RWPE1 (cell line): ENCODE measurements around the gene TMEM170B.
A peak's percentile ranks its signal among the peaks of the same experiment; 100 is the strongest.

Source experiments
- CTCF ChIA-PET: fragments of 350-600 bp; sonication (Branson Sonifier 250); formaldehyde crosslinking; extraction: SDS; loops from one replicate; lab custom pipeline; 2021; lab: Yijun Ruan, JAX
- POLR2A ChIA-PET: fragments of 400-600 bp; formaldehyde crosslinking; extraction: SDS; loops from one replicate; lab custom pipeline; 2020; ENCODE audit warnings: antibody characterized with exemption; ENCODE audit not compliant: low non-redundant PET; lab: Yijun Ruan, JAX
- DNase-seq: peaks from one replicate; pipeline ENCODE4 v3.0.0; 2012; ENCODE audit warnings: low spot score
- H3K27ac ChIP-seq: fragments of 450-650 bp; 2 replicates; pipeline ENCODE4 v1.5.1; 2017
- TF ChIP-seq, protein P1 (sequence below): fragments of 450-650 bp; conservative IDR thresholded peaks from 2 replicates; pipeline ENCODE4 v1.5.1; 2017; ENCODE audit warnings: low read depth, mild to moderate bottlenecking

Gene TMEM170B

DNA sequence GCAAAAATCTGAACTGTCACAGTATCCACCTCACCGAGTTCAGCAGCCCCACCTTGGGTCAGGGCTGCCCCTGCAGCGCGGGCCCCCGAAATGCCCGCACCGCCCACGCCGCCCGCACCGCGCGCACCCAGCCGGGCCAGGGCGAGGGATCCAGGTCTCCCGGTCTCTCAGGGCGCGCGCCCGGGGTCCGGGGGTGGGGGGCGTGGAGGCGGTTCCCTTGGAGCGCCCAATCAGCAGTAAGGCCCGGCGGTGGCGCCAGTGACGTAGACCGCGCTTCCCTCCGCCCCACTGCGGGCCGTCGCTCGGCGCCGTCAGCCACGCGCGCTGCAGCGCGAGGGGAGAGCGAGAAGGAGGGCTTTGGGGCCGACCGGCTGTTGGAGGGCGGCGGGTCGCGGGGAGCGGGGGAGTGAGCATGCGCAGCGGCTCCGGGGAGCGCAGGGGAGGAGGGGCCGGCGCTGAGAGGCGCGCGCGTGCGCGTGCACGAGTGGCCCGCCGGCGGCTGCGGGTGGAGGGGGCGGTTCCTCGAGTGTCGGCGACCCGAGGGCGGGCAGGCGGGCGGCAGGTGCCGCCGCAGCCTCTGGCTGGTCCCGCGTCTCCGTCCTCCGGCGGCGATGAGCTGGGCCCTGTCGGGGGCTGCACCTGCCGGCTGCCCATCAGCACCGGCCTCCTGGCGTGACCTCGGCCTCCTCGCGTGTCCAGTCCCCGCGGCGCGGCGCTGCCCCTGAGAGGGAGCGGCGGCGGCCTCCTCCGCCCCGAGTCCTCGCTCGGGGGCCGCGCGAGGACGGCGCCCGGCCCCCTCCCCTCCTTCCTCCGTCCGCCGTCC lies at the start of gene TMEM170B:
Gene TMEM170B, plus strand, starts transcription at position 521 of the 823 bp plus-strand sequence. CDS start 529 bp downstream, outside the sequence.
- TF ChIP-seq, protein P1, sequence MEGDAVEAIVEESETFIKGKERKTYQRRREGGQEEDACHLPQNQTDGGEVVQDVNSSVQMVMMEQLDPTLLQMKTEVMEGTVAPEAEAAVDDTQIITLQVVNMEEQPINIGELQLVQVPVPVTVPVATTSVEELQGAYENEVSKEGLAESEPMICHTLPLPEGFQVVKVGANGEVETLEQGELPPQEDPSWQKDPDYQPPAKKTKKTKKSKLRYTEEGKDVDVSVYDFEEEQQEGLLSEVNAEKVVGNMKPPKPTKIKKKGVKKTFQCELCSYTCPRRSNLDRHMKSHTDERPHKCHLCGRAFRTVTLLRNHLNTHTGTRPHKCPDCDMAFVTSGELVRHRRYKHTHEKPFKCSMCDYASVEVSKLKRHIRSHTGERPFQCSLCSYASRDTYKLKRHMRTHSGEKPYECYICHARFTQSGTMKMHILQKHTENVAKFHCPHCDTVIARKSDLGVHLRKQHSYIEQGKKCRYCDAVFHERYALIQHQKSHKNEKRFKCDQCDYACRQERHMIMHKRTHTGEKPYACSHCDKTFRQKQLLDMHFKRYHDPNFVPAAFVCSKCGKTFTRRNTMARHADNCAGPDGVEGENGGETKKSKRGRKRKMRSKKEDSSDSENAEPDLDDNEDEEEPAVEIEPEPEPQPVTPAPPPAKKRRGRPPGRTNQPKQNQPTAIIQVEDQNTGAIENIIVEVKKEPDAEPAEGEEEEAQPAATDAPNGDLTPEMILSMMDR = no peak
- H3K27ac ChIP-seq = no peak within 1 kb of the TSS
- CTCF ChIA-PET = interaction anchor here (0.6 kb wide), 1 partner anchor 25 kb away, joined by 3 read pairs; no protein-coding TSS in a partner anchor
- DNase-seq = peak; percentile 74
- POLR2A ChIA-PET = no interaction called here

DNA sequence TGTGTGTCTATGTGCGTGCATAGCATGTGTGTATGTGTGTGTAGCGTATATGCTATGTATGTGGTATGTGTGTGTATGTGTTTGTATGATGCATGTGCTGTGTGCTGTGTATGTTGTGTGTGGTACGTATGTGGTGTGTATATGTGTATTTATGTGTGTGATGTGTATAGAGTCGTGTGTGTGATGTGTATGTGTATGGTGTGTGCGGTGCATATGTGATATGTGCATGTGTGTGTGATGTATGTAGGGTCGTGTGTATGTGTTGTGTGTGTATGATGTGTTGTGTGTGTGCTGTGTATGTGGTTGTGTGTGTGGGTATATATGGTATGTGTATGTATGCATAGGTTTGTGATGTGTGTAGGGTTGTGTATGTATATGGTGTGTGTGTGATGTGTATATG lies 46.6 kb upstream of the TMEM170B start:
- H3K27ac ChIP-seq = no peak overlapping the region
- POLR2A ChIA-PET = no interaction called here
- no peak for DNase-seq
- CTCF ChIA-PET = no interaction called here
- TF ChIP-seq, protein P1 = no peak

DNA sequence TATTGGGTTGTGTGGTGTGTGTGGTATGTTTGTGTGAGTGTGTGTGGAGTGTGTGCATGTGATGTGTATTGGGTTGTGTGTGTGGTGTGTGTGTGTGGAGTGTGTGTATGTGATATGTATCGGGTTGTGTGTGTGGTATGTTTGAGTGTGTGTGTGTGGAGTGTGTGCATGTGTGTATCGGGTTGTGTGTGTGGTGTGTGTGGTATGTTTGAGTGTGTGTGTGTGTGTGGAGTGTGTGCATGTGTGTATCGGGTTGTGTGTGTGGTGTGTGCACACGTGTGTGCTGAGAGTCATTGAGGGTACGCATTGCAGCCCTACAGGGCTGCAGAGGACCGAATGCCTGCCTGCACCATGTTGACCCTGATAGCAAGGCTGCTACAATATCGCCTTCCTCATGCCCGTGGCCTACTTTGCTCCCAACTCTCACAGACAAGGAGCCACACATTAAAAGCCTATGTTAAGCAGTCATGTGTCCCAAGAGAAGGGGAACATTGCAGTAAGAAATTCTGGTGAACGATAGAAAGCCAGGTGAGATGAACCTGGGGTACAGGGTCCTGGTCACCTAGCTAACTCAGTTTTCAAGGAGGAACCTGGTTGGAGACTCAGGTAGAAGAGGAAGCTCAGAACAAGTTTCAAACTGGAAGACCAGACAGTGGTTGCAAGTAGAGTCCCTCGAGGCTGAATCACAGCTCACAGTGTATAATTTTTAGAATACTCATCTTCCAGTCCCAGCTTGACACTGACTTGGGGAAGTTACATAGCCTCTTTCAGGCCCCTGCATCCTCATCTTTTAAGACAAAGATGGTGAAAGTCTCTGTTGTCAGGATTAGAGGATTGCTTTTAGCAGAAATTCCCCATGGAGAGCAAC lies 45.7 kb upstream of the TMEM170B start:
- CTCF ChIA-PET = interaction anchor here (0.8 kb wide), 1 partner anchor 699 kb away, joined by 3 read pairs; no protein-coding TSS in a partner anchor
- POLR2A ChIA-PET = no interaction called here
- no peak overlapping the region for H3K27ac ChIP-seq
- DNase-seq = no peak
- TF ChIP-seq, protein P1 = no peak

GRCh38 chr6:11492464-11493290 lies 44.9 kb upstream of the TMEM170B start:
- TF ChIP-seq, protein P1 = no peak
- H3K27ac ChIP-seq = no peak overlapping the region
- CTCF ChIA-PET = interaction anchor here (0.8 to 1.0 kb wide), 2 partner anchors 538 to 700 kb away, joined by 3 to 4 read pairs; no protein-coding TSS in a partner anchor
- no peak for DNase-seq
- POLR2A ChIA-PET = no interaction called here

- ChIA-PET CTCF (interaction anchor here (0.6 to 1.2 kb wide), 3 partner anchors 81 to 401 kb away, joined by 4 to 5 read pairs (median 4); partner anchors contain the start of gene SMIM13), POLR2A (no interaction called here)
- no peak overlapping the region for H3K27ac ChIP-seq
- no peak for DNase-seq
- TF ChIP-seq, protein P1 = no peak
Measured at GRCh38 chr6:11493974-11494373, 43.6 kb upstream of the TMEM170B start.
